Astrocyte of the spinal cord (primary cell): ENCODE measurements around the gene FIS1.
"Not testable (repeated sequence)": the region's sequence is repeated elsewhere in the genome, so short reads cannot be mapped to it uniquely, and the experiment has no call there.

Experiments
- DNase-seq: peaks from one replicate; pipeline ENCODE4 v3.0.0; 2011; ENCODE audit warnings: low read depth, low spot score
- H3K4me3 ChIP-seq: 2 replicates; pipeline ENCODE4 v1.5.1; 2011; ENCODE audit warnings: low read depth, mild to moderate bottlenecking, low read length, moderate library complexity
- CTCF ChIP-seq: IDR thresholded peaks from 2 replicates; pipeline ENCODE4 v1.5.1; 2012; ENCODE audit warnings: low read depth, mild to moderate bottlenecking, low read length, inconsistent platforms
- in situ Hi-C: cut with HindIII; loops from 2 replicates; pipeline ENCODE4 v1.10.0; 2017; ENCODE audit warnings: low sequenced_read_pairs

Gene FIS1

DNA sequence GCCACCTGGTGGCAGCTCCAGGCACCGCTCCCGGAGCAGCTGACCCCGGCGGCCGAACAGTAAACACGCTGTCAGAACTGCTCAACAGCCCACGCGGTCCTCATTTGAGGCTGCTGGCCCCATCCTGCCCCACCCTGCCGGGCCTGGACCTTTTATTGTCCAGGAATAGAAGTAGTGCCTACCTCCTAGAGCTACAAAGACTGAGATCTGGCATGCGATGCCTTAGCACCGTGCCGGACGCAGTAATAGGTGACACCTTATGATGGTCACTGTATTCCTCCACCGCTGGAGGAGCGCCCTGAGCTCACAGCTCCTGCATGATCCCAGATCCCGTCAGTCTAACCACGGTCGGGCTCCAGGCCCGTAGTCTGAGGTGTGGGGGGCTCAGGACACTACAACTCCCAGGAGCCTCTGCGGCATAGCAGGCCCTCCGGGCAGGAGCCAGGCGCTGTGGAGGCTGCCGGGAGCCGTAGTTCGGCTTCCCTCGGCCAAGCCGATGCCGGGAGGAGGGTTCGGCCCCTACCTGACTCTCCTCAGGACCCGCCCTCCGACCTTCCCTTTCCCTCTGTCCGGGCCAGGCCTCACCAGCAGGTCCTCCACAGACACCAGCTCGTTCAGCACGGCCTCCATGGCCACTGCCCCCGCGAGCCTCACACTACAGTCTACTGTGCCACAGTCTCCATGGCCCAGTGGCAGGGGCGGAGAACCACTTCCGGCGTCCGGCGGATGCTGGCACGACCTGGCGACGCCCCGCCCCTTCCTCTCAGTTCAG lies at the start of gene FIS1:
Gene FIS1 (minus strand): TSS at position 707 of the 772 bp plus-strand sequence. CDS start 77 bp downstream, at position 630.
- H3K4me3 ChIP-seq: peak within 1 kb of the TSS; percentile 94
- DNase-seq: peak; percentile 92
- peak; percentile 92 for TF ChIP-seq CTCF
- in situ Hi-C loops: no loop called here

DNA sequence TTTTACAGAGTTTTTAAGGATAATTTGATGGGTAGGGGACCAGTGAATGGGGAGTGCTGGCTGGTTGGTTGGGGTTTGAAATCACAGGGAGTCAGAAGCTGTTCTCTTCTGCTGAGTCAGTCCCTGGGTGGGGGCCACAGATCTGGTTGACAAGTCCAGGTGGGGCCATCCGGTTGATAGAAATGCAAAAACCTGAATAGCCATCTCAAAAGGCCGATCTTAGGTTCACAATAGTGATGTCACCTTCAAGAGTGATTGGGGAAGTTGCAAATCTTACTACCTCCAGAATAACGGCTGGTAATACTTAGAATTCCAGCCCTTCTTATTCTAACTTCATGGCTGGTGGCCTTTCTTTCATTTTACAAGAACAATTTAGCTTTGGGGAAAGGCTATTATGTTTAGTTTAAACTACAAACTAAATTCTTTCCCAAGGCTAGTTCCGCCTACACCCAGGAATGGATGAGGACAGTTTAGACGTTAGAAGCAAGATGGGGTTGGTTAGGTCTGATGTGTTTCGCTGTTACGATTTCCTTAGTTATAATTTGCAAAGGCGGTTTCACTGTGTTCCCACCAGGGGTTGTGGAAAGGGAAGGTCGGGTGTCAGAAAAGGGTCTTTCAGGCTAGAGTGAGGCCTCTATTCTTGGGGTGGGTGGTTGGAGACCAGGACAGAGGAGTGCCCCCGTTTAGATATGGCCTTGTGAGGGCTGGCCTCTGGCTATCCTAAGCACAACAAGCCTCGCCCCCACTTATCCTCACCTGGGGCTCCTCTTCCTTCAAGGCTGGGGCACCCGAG lies 49.4 kb upstream of the FIS1 start:
- TF ChIP-seq CTCF: no peak
- in situ Hi-C loops: no loop called here
- DNase-seq: no peak
- no peak overlapping the region for H3K4me3 ChIP-seq

GRCh38 chr7:101293069-101294021 lies 48.5 kb upstream of the FIS1 start:
- in situ Hi-C loops, H3K4me3 ChIP-seq, DNase-seq: not testable (repeated sequence)

- in situ Hi-C loops, DNase-seq, H3K4me3 ChIP-seq: not testable (repeated sequence)
Observed at GRCh38 chr7:101292566-101292965, 47.7 kb upstream of the FIS1 start.

DNA sequence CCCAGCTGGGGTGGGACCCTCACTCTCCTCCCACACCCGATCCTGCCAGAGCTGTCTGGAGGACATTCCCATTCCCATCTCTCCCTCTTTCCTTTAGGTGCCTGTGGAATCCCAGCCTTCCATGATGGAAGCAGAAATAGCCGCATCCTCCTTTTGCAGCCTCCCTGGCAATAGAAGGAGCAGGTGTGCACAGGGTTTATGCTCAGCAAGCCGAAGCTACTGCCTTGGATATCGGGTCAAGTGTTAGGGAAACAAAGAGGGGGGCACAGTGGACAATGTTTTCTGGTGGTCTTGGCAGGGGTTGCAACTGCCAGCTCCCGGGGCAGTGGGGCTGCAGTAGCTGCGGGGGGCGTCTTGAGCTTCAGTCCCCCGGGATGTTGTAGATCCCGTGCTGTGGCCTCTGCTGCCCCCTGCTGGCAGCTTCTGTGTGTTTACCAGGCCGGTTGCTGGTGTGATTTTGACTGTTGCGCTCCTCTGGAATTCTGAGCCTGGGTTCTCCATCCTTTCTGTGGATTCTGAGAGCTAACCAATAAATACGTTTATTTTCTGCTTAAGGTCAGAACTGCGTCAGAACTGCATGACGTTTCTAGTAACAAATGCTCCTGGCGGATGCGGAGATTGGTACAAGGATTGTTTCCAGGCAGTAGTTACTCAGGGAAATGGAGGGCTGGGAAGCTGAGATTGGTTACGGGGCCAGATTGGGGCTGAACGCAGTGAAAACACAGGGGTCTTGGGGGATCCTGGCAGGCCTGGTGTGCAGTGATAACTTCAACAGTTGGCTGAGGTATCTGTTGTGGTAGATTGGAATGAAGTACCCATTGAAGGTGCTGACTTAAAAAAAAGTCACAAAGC lies 45.5 kb upstream of the FIS1 start:
- H3K4me3 ChIP-seq, DNase-seq, in situ Hi-C loops: not testable (repeated sequence)
- TF ChIP-seq CTCF: peak; percentile 59

- in situ Hi-C loops, DNase-seq, H3K4me3 ChIP-seq: not testable (repeated sequence)
Observed at GRCh38 chr7:101289687-101290086, 44.8 kb upstream of the FIS1 start.

- no peak for TF ChIP-seq CTCF
- no peak for DNase-seq
Observed at GRCh38 chr7:101288439-101288838, 43.6 kb upstream of the FIS1 start.

More at GRCh38 chr7:101288439-101288838, 43.6 kb upstream of the FIS1 start:
- no peak overlapping the region for H3K4me3 ChIP-seq
- in situ Hi-C loops: no loop called here
